H1 (cell line): Measurements from ENCODE around the gene ADK. TPM values are rescaled to one million over a fixed set of nuclear protein-coding genes. Genes with fewer than 3 reads are reported as not detected.

Experiments used
- CTCF ChIA-PET: fragments of 300-600 bp; sonication (Branson Sonifier 250); formaldehyde crosslinking; loops from one replicate; lab custom pipeline; 2021; ENCODE audit not compliant: partially characterized antibody; lab: Charles Lee
- POLR2A ChIA-PET: fragments of 300-600 bp; sonication (Branson Sonifier 250); formaldehyde crosslinking; loops from one replicate; lab custom pipeline; 2021; ENCODE audit warnings: inconsistent platforms; ENCODE audit not compliant: partially characterized antibody; lab: Charles Lee
- DNase-seq, 2 experiments: peaks; one replicate each; pipeline versions ENCODE4 v3.0.0 to v3.0.0-alpha.2; 2010 to 2022; ENCODE audit warnings: low spot score in 2 of 2, low read depth in 1 of 2, mixed read lengths in 1 of 2
- FAIRE-seq: peaks from 2 replicates; lab custom pipeline; 2011; peaks lifted over from hg19 to GRCh38; lab: Jason Lieb, UNC
- H2AFZ ChIP-seq: 2 replicates; pipeline ENCODE4 v1.8.1; 2012; ENCODE audit warnings: low read length, inconsistent platforms
- H2AK5ac ChIP-seq: 2 replicates; pipeline ENCODE4 v1.6.1; 2013; ENCODE audit warnings: low read depth, low read length
- H2BK120ac ChIP-seq: replicated peaks from 2 replicates; pipeline ENCODE3; 2013; ENCODE audit warnings: low read depth, low read length, inconsistent platforms
- H2BK12ac ChIP-seq: 2 replicates; pipeline ENCODE4 v1.6.1; 2013; ENCODE audit warnings: low read depth, low read length
- H2BK15ac ChIP-seq: 2 replicates; pipeline ENCODE4 v1.6.1; 2013; ENCODE audit warnings: low read length
- H2BK20ac ChIP-seq: 2 replicates; pipeline ENCODE4 v1.6.1; 2013; ENCODE audit warnings: low read length
- H2BK5ac ChIP-seq: 2 replicates; pipeline ENCODE4 v1.6.1; 2013; ENCODE audit warnings: low read depth, low read length
- H3K14ac ChIP-seq: 2 replicates; pipeline ENCODE4 v1.6.1; 2013; ENCODE audit warnings: inconsistent platforms; ENCODE audit not compliant: insufficient read length
- H3K18ac ChIP-seq: 2 replicates; pipeline ENCODE4 v1.6.1; 2013; ENCODE audit warnings: low read length; ENCODE audit errors: extremely low read depth
- H3K23ac ChIP-seq: 2 replicates; pipeline ENCODE4 v1.6.1; 2013; ENCODE audit warnings: inconsistent platforms; ENCODE audit not compliant: insufficient read length
- H3K23me2 ChIP-seq: 2 replicates; pipeline ENCODE4 v1.6.1; 2013; ENCODE audit warnings: low read depth, low read length
- H3K27ac ChIP-seq: 2 replicates; pipeline ENCODE4 v1.6.1; 2011; ENCODE audit warnings: low read depth, low read length, inconsistent platforms
- H3K27me3 ChIP-seq, 4 experiments: replicated peaks in 1 of 4; 1 replicate in 1 of 4; 2 replicates in 3 of 4; pipeline versions ENCODE4 v1.6.1 to v1.8.1; 2011 to 2013; ENCODE audit warnings: low read length in 3 of 4, mild to moderate bottlenecking in 3 of 4, inconsistent platforms in 2 of 4, mixed read lengths in 2 of 4, moderate library complexity in 1 of 4; ENCODE audit not compliant: control insufficient read depth in 3 of 4, insufficient read depth in 3 of 4; ENCODE audit errors: extremely low read depth in 1 of 4
- H3K36me3 ChIP-seq, 4 experiments: 2 replicates each; pipeline versions ENCODE4 v1.6.1 to v1.8.1; 2011 to 2013; ENCODE audit warnings: mild to moderate bottlenecking in 4 of 4, low read length in 3 of 4, moderate library complexity in 2 of 4, control low read depth in 1 of 4, inconsistent platforms in 1 of 4; ENCODE audit not compliant: insufficient read depth in 4 of 4, control insufficient read depth in 2 of 4
- H3K4ac ChIP-seq: replicated peaks from 2 replicates; pipeline ENCODE3; 2013; ENCODE audit warnings: low read length, low read depth, mixed read lengths, inconsistent platforms; ENCODE audit not compliant: insufficient read length
- H3K4me1 ChIP-seq, 4 experiments: replicated peaks in 1 of 4; 1 replicate in 1 of 4; 2 replicates in 3 of 4; pipeline versions ENCODE4 v1.6.1 to v1.8.1; 2011 to 2013; ENCODE audit warnings: low read length in 3 of 4, inconsistent platforms in 2 of 4, mixed read lengths in 1 of 4; ENCODE audit not compliant: insufficient read depth in 4 of 4, control insufficient read depth in 3 of 4
- H3K4me2 ChIP-seq, 2 experiments: 2 replicates each; pipeline versions ENCODE4 v1.6.1 to v1.8.1; 2011 to 2013; ENCODE audit warnings: low read depth in 2 of 2, low read length in 2 of 2, control low read depth in 1 of 2, inconsistent platforms in 1 of 2, mild to moderate bottlenecking in 1 of 2; ENCODE audit not compliant: insufficient read depth in 1 of 2
- H3K4me3 ChIP-seq, 4 experiments: fragments of 200-600, 300-600 bp in 1 of 4; sonication (generic), shearing (Covaris generic), sonication (Bioruptor Twin) in 1 of 4; 2 replicates each; pipeline versions ENCODE4 v1.5.1 to v1.8.1; 2011 to 2016; ENCODE audit warnings: low read length in 4 of 4, low read depth in 3 of 4, control low read depth in 2 of 4, inconsistent platforms in 2 of 4, mild to moderate bottlenecking in 2 of 4, mixed read lengths in 1 of 4, moderate library complexity in 1 of 4; ENCODE audit not compliant: insufficient read depth in 2 of 4; ENCODE audit errors: extremely low read depth in 1 of 4
- H3K56ac ChIP-seq: replicated peaks from 2 replicates; pipeline ENCODE3; 2013; ENCODE audit warnings: low read depth, mild to moderate bottlenecking, mixed read lengths, low read length, inconsistent platforms; ENCODE audit not compliant: insufficient read length
- H3K79me1 ChIP-seq: 2 replicates; pipeline ENCODE4 v1.6.1; 2013; ENCODE audit warnings: low read depth, low read length, control low read depth
- H3K79me2 ChIP-seq, 2 experiments: 2 replicates each; pipeline versions ENCODE4 v1.6.1 to v1.8.1; 2012 to 2013; ENCODE audit warnings: low read length in 2 of 2, mild to moderate bottlenecking in 2 of 2, inconsistent platforms in 1 of 2; ENCODE audit not compliant: insufficient read depth in 2 of 2, control insufficient read depth in 1 of 2
- H3K9ac ChIP-seq, 4 experiments: replicated peaks in 1 of 4; 1 replicate in 1 of 4; 2 replicates in 3 of 4; pipeline versions ENCODE4 v1.6.1 to v1.8.1; 2011 to 2013; ENCODE audit warnings: low read depth in 3 of 4, low read length in 3 of 4, control low read depth in 2 of 4, mild to moderate bottlenecking in 2 of 4, moderate library complexity in 2 of 4, inconsistent platforms in 1 of 4; ENCODE audit errors: extremely low read depth in 1 of 4
- H3K9me3 ChIP-seq, 2 experiments: 2 replicates each; pipeline versions ENCODE4 v1.6.1 to v1.8.1; 2012 to 2013; ENCODE audit warnings: mild to moderate bottlenecking in 2 of 2, moderate library complexity in 2 of 2, control low read depth in 1 of 2, inconsistent platforms in 1 of 2, low read depth in 1 of 2, low read length in 1 of 2, mixed read lengths in 1 of 2; ENCODE audit not compliant: insufficient read depth in 2 of 2
- H4K20me1 ChIP-seq, 2 experiments: replicated peaks in 1 of 2; 2 replicates each; pipeline versions ENCODE3 to v1.8.1; 2011 to 2013; ENCODE audit warnings: inconsistent platforms in 2 of 2, low read length in 2 of 2, mild to moderate bottlenecking in 1 of 2; ENCODE audit not compliant: insufficient read depth in 2 of 2, control insufficient read depth in 1 of 2
- H4K5ac ChIP-seq: 2 replicates; pipeline ENCODE4 v1.6.1; 2013; ENCODE audit warnings: low read length, low read depth, mixed read lengths, inconsistent platforms; ENCODE audit not compliant: insufficient read length
- H4K8ac ChIP-seq: 2 replicates; pipeline ENCODE4 v1.8.0; 2013; ENCODE audit warnings: mild to moderate bottlenecking, moderate library complexity, low read length, inconsistent platforms; ENCODE audit not compliant: insufficient read depth; ENCODE audit errors: extremely low read depth
- H4K91ac ChIP-seq: replicated peaks from 2 replicates; pipeline ENCODE3; 2013; ENCODE audit warnings: low read length, mixed read lengths, inconsistent platforms; ENCODE audit not compliant: insufficient read length
- EP300 ChIP-seq, 2 experiments: IDR thresholded peaks; 1 replicate in 1 of 2; 2 replicates in 1 of 2; pipeline ENCODE4 v1.6.1; 2011 to 2012; ENCODE audit warnings: low read depth in 2 of 2, low read length in 2 of 2, mild to moderate bottlenecking in 2 of 2, borderline replicate concordance in 1 of 2, inconsistent platforms in 1 of 2, moderate library complexity in 1 of 2
- EZH2 ChIP-seq: fragments of 200-600 bp; sonication (generic); IDR thresholded peaks from 2 replicates; pipeline ENCODE4 v1.7.1; 2012; ENCODE audit warnings: low read depth, mild to moderate bottlenecking, moderate library complexity, low read length, inconsistent platforms; ENCODE audit not compliant: severe bottlenecking
- JUN ChIP-seq: IDR thresholded peaks from 2 replicates; pipeline ENCODE4 v1.6.1; 2011; ENCODE audit warnings: low read depth, mild to moderate bottlenecking, improper control_type of control experiment, low read length
- KDM1A ChIP-seq: fragments of 200-600, 300-600 bp; sonication (generic); IDR thresholded peaks from 2 replicates; pipeline ENCODE4 v1.7.1; 2016; ENCODE audit warnings: mild to moderate bottlenecking, low read length, borderline replicate concordance
- SIX5 ChIP-seq: IDR thresholded peaks from 2 replicates; pipeline ENCODE4 v1.6.1; 2011; ENCODE audit warnings: mild to moderate bottlenecking, low read depth, low read length
- SP4 ChIP-seq: IDR thresholded peaks from 2 replicates; pipeline ENCODE4 v1.6.1; 2012; ENCODE audit warnings: low read length, inconsistent platforms
- SRF ChIP-seq: IDR thresholded peaks from 2 replicates; pipeline ENCODE4 v1.6.1; 2011; ENCODE audit warnings: mild to moderate bottlenecking, low read depth, low read length, moderate library complexity
- TAF7 ChIP-seq: optimal IDR thresholded peaks from 2 replicates; pipeline ENCODE3; 2011; ENCODE audit warnings: low read depth, mild to moderate bottlenecking, inconsistent platforms, low read length, moderate library complexity, borderline replicate concordance
- TBP ChIP-seq: IDR thresholded peaks from 2 replicates; pipeline ENCODE4 v1.6.1; 2011; ENCODE audit warnings: low read depth, low read length, improper control_type of control experiment
- WGBS, 2 experiments: shearing (Covaris generic) in 1 of 2; methylation state at CpG; one replicate each; pipeline versions ENCODE4 v1.1.6 to v1.1.7; 2013 to 2015; ENCODE audit warnings: low lambda C conversion rate in 2 of 2, mixed read lengths in 2 of 2, inconsistent platforms in 1 of 2, low coverage in 1 of 2, missing lambda C conversion rate in 1 of 2; ENCODE audit not compliant: insufficient replicate concordance in 2 of 2, insufficient coverage in 1 of 2, insufficient read length in 1 of 2; ENCODE audit errors: extremely low coverage in 1 of 2, missing lambda C conversion rate in 1 of 2; 5-methylcytosine and 5-hydroxymethylcytosine counted together
- polyA plus RNA-seq, 7 experiments: library from polyadenylated mRNA; depleted of rRNA in 3 of 7; stranded (reverse) in 5 of 7; unstranded in 2 of 7; fragments of >200 nt in 5 of 7; fragments of 200-250 nt in 2 of 7; gene quantifications; 1 replicate in 5 of 7; 2 replicates in 1 of 7; 4 replicates in 1 of 7; pipeline versions ENCODE4 v1.2.1 to v1.2.3, GENCODE V29; 2011 to 2013; ENCODE audit warnings: missing spikeins in 2 of 7, mixed read lengths in 2 of 7
- total RNA-seq: library from RNA; stranded (reverse); fragmentation: NEBNext Ultra II Directional; extraction: Animal tissue kit (Norgen Biotek cat#: 25700); gene quantifications from 2 replicates; pipeline ENCODE4 v1.2.1, GENCODE V29; 2021
- TF ChIP-seq, protein P1 (sequence below): IDR thresholded peaks from 2 replicates; pipeline ENCODE4 v1.6.1; 2012; ENCODE audit warnings: inconsistent platforms
- TF ChIP-seq, protein P2 (sequence below): IDR thresholded peaks from 2 replicates; pipeline ENCODE4 v1.6.1; 2012; ENCODE audit warnings: inconsistent platforms

The ADK gene
- total and polyA plus RNA-seq, 2 of the 8 experiments (the other 6 are each of a cell fraction or from before 2014, with no cell fraction given) = 12.3 to 42.4 TPM

DNA sequence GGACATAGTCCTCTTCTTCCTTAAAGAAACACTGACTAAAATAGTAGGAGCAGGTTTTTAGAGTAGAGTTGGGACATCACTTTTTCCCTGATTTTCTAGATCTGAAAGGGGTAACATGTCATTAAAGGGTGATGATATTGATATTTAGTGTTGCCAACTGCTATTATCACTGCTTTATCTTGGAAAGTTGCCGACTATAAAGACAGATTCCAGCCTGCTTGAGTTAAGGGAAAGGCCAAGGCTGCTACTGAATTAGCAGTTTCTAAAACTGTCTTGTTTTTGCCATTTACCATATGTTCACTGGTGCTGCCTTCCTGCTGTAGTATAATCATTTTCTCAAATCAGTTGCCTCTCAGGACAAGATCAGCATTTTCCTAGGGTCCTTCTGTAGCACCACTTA, 30.1 kb upstream of the ADK start:
- CTCF ChIA-PET = interaction anchor here (0.6 to 1.5 kb wide), 5 partner anchors 13 to 235 kb away, joined by 3 to 4 read pairs (median 3); no protein-coding TSS in a partner anchor
- Histone ChIP-seq H4K5ac (no peak overlapping the region), H3K56ac (no peak overlapping the region), H3K4me2 (no peak overlapping the region), H3K23ac (no peak overlapping the region), H3K9ac (no peak overlapping the region), H3K79me1 (no peaks in the 10 kb centered on the region), H2BK5ac (no peak overlapping the region), H2AFZ (no peak overlapping the region), H2BK120ac (no peak overlapping the region), H4K91ac (no peak overlapping the region), H2AK5ac (no peak overlapping the region), H4K20me1 (peaks cover 0 to 3% of the 10 kb centered on the region in 2 experiments), H3K27ac (no peak overlapping the region), H3K36me3 (peaks cover 18 to 92% (median 60%) of the 10 kb centered on the region in 4 experiments), H3K79me2 (no peaks in the 10 kb centered on the region), H3K14ac (no peak overlapping the region), H2BK15ac (no peak overlapping the region), H3K18ac (no peak overlapping the region), H3K9me3 (no peaks in the 10 kb centered on the region), H3K27me3 (no peaks in the 10 kb centered on the region), H2BK20ac (no peak overlapping the region), H3K4me3 (no peak overlapping the region), H3K4me1 (no peaks in the 10 kb centered on the region), H3K23me2 (no peaks in the 10 kb centered on the region), H3K4ac (no peak overlapping the region), H4K8ac (no peak overlapping the region), H2BK12ac (no peak overlapping the region)
- 92% methylated on average over 1 of the region's 1 CpG; no CpG with 5 or more reads in 1 of the 2 experiments for WGBS, 2 experiments
- FAIRE-seq (no peak), DNase-seq (no peak)
- TF ChIP-seq, protein P1, sequence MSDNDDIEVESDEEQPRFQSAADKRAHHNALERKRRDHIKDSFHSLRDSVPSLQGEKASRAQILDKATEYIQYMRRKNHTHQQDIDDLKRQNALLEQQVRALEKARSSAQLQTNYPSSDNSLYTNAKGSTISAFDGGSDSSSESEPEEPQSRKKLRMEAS = no peak
- TF ChIP-seq JUN (no peak), SP4 (no peak), SRF (no peak), EZH2 (no peak), EP300 (IDR thresholded peaks at IDR 0.05; ENCODE audit: borderline replicate concordance in 1 of 2, low read depth in 2 of 2, low read length in 2 of 2) (no peak), TAF7 (no peak), KDM1A (no peak), TBP (no peak), SIX5 (no peak)
- TF ChIP-seq, protein P2, sequence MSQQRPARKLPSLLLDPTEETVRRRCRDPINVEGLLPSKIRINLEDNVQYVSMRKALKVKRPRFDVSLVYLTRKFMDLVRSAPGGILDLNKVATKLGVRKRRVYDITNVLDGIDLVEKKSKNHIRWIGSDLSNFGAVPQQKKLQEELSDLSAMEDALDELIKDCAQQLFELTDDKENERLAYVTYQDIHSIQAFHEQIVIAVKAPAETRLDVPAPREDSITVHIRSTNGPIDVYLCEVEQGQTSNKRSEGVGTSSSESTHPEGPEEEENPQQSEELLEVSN = no peak
- POLR2A ChIA-PET = interaction anchor here (1.3 kb wide), 1 partner anchor 13 kb away, joined by 5 read pairs; no protein-coding TSS in a partner anchor
